ENCODE measurements around the gene SUCLG1. TPM values are rescaled to one million over a fixed set of nuclear protein-coding genes. Genes with fewer than 3 reads are reported as not detected.

The SUCLG1 gene
- 10 to 100 TPM; 67.1 to 72.8 TPM for total RNA-seq

DNA sequence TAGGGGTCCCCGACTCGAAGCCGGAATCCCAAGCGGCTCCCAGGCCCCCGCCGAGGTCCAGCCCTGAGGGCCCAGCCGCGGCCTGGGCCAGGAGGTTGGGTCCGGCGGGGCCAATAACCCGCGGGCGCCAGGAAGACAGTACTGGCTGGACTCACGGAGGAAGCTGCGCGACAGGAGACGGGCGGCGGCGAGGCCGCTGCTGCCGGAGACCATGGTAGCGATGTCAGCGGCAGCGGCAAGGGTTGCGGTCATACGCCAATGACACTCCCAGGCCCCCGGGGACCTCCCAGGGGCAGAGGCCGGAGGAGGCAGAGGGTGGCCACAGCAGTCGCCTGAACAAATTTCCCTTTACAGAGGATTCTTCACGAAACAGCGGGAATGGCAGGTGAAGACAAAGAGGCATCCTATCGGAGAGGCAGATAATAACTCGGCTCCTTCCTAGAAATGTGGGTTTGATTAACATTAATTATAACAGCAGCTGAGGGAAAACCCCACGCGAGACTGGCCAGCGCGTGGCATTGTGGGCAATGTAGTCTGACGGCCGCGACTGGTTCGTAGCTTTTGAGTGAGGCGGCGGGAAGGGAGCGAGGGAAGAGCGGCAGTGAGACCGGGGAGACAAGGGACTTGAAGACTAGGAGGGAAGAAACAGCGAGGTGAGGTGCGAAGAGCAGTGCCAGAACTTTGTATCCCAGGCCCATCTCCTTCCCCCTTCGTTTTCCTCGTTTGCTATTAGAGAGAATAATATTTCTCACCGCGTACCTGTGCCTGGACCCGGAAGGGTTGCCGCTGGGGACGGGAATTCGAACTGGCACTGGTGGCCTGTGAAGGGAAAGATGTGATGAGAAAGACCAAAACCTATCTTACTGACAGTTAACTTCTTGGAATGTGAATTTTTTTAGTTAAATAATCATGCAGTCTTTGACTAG is at the start of gene SUCLG1:
Gene SUCLG1, minus strand, starts transcription at position 263 of the 926 bp plus-strand sequence. Its CDS starts 11 bp downstream, at position 252.
- Mint-ChIP-seq H3K9me3 (no peaks in the 10 kb centered on the region), H3K4me1 (peaks cover 39% of the 10 kb centered on the region), H3K27ac (peak within 1 kb of the TSS; percentile 99), H3K36me3 (no peaks in the 10 kb centered on the region), H3K27me3 (no peaks in the 10 kb centered on the region), H3K4me3 (peak within 1 kb of the TSS; percentile 100)
- peak; percentile 86 for DNase-seq

- peaks cover 1% of the 10 kb centered on the region for H3K36me3 Mint-ChIP-seq
- no peak for DNase-seq
- no peak overlapping the region for H3K4me3 Mint-ChIP-seq
- no peaks in the 10 kb centered on the region for H3K27me3 Mint-ChIP-seq
- H3K9me3 Mint-ChIP-seq, result peaks cover 8% of the 10 kb centered on the region
- H3K27ac Mint-ChIP-seq, result no peak overlapping the region
- H3K4me1 Mint-ChIP-seq, result peaks cover 10% of the 10 kb centered on the region
Observed at GRCh38 chr2:84498150-84498799, 39.2 kb upstream of the SUCLG1 start.

- Mint-ChIP-seq H3K9me3 (peaks cover 5% of the 10 kb centered on the region), H3K36me3 (peaks cover 1% of the 10 kb centered on the region), H3K27ac (no peak overlapping the region), H3K4me3 (no peak overlapping the region), H3K4me1 (peaks cover 10% of the 10 kb centered on the region), H3K27me3 (no peaks in the 10 kb centered on the region)
- no peak for DNase-seq
Observed at GRCh38 chr2:84497285-84497684, 38.2 kb upstream of the SUCLG1 start.

DNA sequence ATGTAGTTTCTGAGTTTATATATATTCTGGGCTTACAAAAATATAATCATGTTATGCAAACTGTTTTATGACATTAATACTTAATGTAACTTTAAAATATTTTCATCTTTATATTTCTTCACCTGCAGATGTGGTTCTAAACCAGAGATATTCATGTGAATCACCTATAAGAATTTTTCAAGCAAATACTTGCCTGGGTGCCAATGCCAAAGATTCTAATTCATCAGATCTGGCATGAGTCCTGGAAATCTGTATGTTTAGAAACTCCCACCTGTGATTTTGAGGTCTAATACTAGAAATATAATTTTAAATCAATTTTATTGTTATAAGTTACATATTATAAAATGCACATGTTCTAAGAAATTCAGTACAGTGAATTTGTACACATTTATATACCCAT is 37.3 kb upstream of the SUCLG1 start:
- Mint-ChIP-seq H3K36me3 (no peaks in the 10 kb centered on the region), H3K4me1 (peaks cover 10% of the 10 kb centered on the region), H3K4me3 (no peak overlapping the region), H3K27ac (no peak overlapping the region), H3K27me3 (no peaks in the 10 kb centered on the region), H3K9me3 (no peaks in the 10 kb centered on the region)
- no peak for DNase-seq

DNA sequence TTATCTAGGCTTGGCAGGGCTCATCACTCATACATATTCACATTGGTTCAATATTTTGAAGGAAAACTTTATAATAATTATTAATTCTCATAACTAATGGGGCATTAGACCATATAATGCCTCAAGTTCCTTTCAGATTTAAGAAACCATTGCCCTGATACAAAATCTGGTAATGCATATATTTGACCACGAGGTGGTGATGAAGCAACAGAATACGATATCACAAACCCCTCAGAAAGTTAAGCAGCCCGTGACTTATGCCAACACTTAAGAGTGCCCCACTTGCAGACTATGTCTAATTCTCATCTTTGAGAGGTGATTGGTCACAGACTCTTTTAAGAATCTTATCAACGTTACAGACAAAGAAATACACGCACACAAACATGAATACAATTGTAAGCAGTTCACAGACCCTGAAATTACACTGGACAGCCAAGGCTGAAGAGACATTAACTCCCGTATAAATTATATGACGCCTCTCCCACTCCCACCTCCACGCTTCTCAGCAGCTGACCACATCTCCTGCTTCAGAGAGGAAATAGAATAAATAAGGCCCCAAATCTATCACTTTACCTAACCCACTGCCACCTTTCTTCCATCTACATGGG is 36.6 kb upstream of the SUCLG1 start:
- Mint-ChIP-seq H3K9me3 (no peaks in the 10 kb centered on the region), H3K27me3 (no peaks in the 10 kb centered on the region), H3K36me3 (no peaks in the 10 kb centered on the region), H3K4me3 (no peak overlapping the region), H3K27ac (no peak overlapping the region), H3K4me1 (peaks cover 10% of the 10 kb centered on the region)
- peak; percentile 14 for DNase-seq

DNA sequence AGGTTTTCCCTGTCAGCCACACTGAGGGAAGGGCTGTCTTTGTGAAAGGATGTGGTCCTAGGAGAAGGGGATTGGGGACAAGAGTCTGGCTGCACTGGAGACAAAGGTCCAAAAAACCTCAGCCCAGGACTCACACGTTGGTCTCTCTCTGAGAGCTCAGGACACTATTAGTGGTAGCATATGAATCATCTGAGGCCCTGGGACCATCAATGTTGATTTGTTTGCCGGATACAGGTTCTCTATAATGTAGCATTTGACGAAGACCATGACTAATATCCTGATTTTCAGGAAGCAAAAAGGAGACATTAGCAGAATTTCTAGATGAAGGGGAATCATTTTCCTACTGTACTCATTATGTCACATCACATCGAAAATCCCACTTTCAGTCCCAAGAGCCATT is 35.0 kb upstream of the SUCLG1 start:
- Mint-ChIP-seq H3K4me1 (peaks cover 10% of the 10 kb centered on the region), H3K36me3 (no peaks in the 10 kb centered on the region), H3K4me3 (no peak overlapping the region), H3K27me3 (no peaks in the 10 kb centered on the region), H3K9me3 (no peaks in the 10 kb centered on the region), H3K27ac (no peak overlapping the region)
- no peak for DNase-seq

DNA sequence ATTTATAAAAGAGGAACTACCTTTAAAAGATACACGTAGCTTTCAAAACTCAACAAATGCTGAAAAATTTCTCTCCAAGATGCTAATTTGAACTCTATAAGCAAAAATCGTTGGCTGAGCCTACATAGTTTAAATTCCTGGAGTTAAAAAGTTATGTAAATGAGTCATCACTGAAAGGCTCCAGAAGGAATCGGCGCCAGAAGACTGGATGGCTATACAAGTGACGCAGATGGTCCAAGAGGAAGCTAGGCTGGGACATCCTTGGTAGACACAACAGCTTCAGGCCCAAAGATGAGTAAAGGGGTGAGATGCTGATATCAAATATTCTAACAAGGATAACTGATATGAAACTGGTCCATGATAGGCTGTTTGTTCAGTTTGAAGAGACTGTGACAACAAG is 34.4 kb upstream of the SUCLG1 start:
- no peaks in the 10 kb centered on the region for H3K27me3 Mint-ChIP-seq
- no peaks in the 10 kb centered on the region for H3K36me3 Mint-ChIP-seq
- H3K27ac Mint-ChIP-seq, result no peak overlapping the region
- no peak for DNase-seq
- H3K4me1 Mint-ChIP-seq, result peaks cover 10% of the 10 kb centered on the region
- no peaks in the 10 kb centered on the region for H3K9me3 Mint-ChIP-seq
- H3K4me3 Mint-ChIP-seq, result no peak overlapping the region

DNA sequence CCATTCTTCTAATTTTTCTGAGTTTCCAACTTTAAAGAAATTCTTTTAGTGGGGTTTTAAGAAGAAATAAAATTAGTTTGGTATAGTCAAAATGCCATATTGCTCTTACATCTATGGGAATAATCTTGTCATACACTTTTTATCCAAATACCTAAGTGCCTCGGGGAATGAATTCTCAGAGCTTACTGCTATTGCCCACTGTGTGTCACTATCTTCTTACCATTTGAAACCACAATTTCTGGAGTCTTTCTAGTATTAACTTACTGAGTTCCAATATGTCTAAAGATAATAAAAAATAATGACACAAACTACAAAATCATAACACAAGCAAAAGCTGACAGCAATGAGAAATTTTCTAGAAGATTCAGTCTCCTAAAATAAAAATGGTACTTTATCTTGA is 33.5 kb upstream of the SUCLG1 start:
- Mint-ChIP-seq H3K36me3 (no peaks in the 10 kb centered on the region), H3K4me3 (no peak overlapping the region), H3K9me3 (no peaks in the 10 kb centered on the region), H3K27me3 (no peaks in the 10 kb centered on the region), H3K27ac (no peak overlapping the region), H3K4me1 (peaks cover 5% of the 10 kb centered on the region)
- no peak for DNase-seq

DNA sequence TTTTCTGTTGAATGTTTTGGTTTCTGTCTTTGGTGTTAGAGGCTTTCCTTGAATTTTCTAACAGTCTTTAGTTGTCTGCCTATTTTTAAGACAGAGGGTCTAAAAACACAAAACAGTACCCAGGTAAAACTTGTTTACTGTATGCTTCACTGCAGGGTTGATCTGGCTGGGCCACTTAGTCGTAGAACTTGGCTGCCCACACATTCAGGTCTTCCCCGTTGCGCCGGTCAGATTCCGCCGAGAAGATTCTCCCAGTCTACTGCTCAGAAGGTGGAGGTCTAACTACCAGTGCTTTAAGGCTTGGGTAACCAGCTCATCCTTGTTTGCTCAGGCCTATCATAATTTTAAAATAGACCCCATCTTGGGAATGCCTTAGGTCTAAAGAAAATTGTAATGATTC is 32.7 kb upstream of the SUCLG1 start:
- H3K27ac Mint-ChIP-seq, result no peak overlapping the region
- no peak for DNase-seq

DNA sequence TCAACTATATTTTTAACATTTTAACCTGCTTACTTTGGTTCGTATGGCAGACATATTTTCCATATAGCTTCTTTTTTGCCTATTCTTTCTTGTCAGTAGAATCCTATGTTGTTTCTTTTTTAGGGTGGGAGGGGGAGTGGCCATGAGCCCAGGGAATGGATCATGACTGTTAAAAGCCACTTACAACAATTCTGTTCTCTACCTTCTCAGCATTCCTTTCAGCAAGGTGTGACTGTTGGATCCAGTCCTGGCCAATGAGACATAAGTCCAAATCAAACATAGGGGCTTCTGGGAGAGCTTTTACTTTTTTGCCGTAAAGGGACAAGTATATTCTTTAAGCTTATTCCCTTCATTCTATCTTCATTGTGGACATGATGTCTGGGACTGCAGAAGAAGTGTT is 32.2 kb upstream of the SUCLG1 start:
- peaks cover 5% of the 10 kb centered on the region for H3K4me1 Mint-ChIP-seq
- H3K36me3 Mint-ChIP-seq, result no peaks in the 10 kb centered on the region
- H3K27ac Mint-ChIP-seq, result no peak overlapping the region
- no peaks in the 10 kb centered on the region for H3K27me3 Mint-ChIP-seq
- no peak for DNase-seq
- H3K9me3 Mint-ChIP-seq, result no peaks in the 10 kb centered on the region
- H3K4me3 Mint-ChIP-seq, result no peak overlapping the region

More for the DNA sequence above, 32.7 kb upstream of the SUCLG1 start:
- no peaks in the 10 kb centered on the region for H3K9me3 Mint-ChIP-seq
- no peaks in the 10 kb centered on the region for H3K27me3 Mint-ChIP-seq
- no peaks in the 10 kb centered on the region for H3K36me3 Mint-ChIP-seq
- H3K4me3 Mint-ChIP-seq, result no peak overlapping the region
- peaks cover 5% of the 10 kb centered on the region for H3K4me1 Mint-ChIP-seq

GRCh38 chr2:84487298-84487996 is 28.4 kb upstream of the SUCLG1 start:
- Mint-ChIP-seq H3K4me1 (peaks cover under 1% of the 10 kb centered on the region), H3K4me3 (no peak overlapping the region), H3K27ac (no peak overlapping the region), H3K27me3 (no peaks in the 10 kb centered on the region), H3K36me3 (no peaks in the 10 kb centered on the region), H3K9me3 (no peaks in the 10 kb centered on the region)
- no peak for DNase-seq

GRCh38 chr2:84486441-84487115 is 27.5 kb upstream of the SUCLG1 start:
- Mint-ChIP-seq H3K4me3 (no peak overlapping the region), H3K4me1 (peaks cover 9% of the 10 kb centered on the region), H3K27ac (no peak overlapping the region), H3K36me3 (no peaks in the 10 kb centered on the region), H3K9me3 (no peaks in the 10 kb centered on the region), H3K27me3 (no peaks in the 10 kb centered on the region)
- DNase-seq, result no peak

DNA sequence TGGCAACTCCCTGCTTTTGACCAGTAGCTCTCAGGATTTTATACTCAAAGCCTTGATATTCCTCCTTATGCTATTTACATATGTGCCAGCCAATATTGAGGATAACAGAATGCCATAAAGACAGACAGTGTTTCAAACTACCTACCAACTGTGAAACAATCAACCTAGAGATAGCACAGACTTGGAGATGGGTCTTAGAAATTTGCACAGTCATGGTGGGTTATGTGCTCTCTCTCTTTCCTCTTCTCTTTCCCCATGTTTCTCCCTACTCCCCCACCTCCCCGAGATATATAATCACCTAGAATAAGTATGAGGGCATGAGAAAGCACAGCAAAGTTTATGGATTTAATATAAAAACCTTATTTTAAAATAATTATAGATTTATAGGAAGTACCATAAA is 24.2 kb upstream of the SUCLG1 start:
- Mint-ChIP-seq H3K27me3 (no peaks in the 10 kb centered on the region), H3K27ac (no peak overlapping the region), H3K9me3 (no peaks in the 10 kb centered on the region), H3K36me3 (no peaks in the 10 kb centered on the region), H3K4me1 (peaks cover 15% of the 10 kb centered on the region), H3K4me3 (no peak overlapping the region)
- DNase-seq, result no peak

DNA sequence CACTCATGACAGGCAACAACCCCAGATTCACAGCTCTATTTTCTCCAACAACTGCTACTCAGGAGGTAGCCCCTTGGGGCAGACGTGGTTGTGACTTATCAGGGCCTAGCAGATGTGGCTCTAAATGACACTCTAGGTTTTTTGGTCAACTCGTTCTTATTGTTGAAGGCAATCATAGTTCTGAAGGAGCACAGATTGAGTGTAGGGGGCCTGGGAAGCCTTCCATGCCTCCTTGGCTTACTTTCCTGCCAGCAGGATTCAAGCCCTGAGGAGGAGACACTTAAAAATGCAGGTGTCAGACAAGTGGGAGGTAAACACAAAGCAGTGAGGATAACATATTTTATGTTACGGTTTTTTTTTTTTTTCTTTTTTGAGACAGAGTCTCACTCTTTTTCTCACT is 23.5 kb upstream of the SUCLG1 start:
- H3K9me3 Mint-ChIP-seq, result peaks cover 2% of the 10 kb centered on the region
- no peak overlapping the region for H3K27ac Mint-ChIP-seq
- H3K27me3 Mint-ChIP-seq, result no peaks in the 10 kb centered on the region
- no peaks in the 10 kb centered on the region for H3K36me3 Mint-ChIP-seq
- DNase-seq, result no peak
- H3K4me1 Mint-ChIP-seq, result peaks cover 15% of the 10 kb centered on the region
- no peak overlapping the region for H3K4me3 Mint-ChIP-seq
